ENCODE results near the gene RAVER1. TPM values are rescaled to one million over a fixed set of nuclear protein-coding genes. Genes with fewer than 3 reads are reported as not detected.
"Not testable (repeated sequence)": the region's sequence is repeated elsewhere in the genome, so short reads cannot be mapped to it uniquely, and the experiment has no call there.

Gene RAVER1
- total RNA-seq, 1 experiment from 2014 or later, result 36.1 TPM

DNA sequence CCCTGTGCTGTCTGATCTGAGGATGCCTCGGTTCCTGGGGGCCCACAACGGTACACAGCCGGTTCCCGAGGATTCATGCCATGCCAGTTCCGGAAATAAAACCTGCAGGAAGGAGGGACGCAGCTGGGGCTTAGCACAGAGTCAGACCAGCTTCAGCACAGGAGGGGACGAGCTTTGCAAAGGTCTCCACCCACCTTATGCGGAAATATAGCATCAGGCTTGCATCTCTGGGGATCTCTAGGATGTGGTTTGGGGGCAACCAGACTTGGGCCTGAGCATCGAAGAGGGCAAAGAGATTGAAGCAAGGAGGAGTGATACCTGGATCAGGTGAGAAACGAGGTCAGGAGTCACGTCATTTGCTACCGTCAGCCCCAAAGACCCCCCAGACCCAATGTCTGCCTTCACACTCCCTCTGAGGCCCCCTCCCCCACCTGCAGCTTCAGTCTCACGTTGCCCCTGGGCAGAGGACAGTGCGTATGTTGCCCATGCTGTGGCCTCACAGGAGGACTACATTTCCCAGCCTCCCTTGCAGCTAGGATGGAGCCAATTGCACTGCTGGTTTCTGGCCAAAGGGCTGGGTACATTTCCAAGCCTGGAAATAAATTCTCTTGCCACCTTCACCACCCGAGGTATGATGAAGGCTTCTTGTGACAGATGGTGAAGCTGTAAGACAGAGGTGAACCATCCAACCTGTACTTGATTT lies 34.9 kb upstream of the RAVER1 start:
- BruUV-seq (replicated peaks), result no TSS peak
- DNase-seq (ENCODE audit: unreplicated experiment), result no peak

DNA sequence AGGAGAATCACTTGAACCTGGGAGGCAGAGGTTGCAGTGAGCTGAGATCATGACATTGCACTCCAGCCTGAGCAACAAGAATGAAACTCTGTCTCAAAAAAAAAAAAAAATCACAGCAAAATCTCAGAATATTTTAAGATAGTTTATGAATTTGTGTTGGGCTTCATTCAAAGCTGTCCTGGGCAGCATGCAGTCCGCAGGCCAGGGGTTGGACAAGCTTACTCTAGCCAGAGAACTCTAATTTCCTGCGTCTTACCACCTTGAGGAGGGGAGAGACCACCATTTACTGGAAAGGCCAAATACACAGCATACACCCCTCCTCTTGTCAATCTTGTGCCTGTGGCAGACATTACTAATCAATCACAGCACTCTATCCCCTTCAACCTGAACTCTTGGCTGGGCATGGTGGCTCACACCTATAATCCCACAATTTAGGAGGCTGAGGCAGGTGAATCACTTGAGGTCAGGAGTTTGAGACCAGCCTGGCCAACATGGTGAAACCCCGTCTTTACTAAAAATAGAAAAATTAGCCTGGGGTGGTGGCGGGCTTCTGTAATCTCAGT lies 33.7 kb upstream of the RAVER1 start:
- H3K4me1 Mint-ChIP-seq (ENCODE audit: insufficient read depth, unreplicated experiment); H3K4me3 Mint-ChIP-seq (ENCODE audit: unreplicated experiment); H3K9me3 Mint-ChIP-seq (ENCODE audit: unreplicated experiment); H3K27me3 Mint-ChIP-seq (ENCODE audit: insufficient read depth, unreplicated experiment); DNase-seq (ENCODE audit: unreplicated experiment); BruUV-seq (replicated peaks); H3K27ac Mint-ChIP-seq (ENCODE audit: low read depth, unreplicated experiment); intact Hi-C loops (cut with micrococcal nuclease): not testable (repeated sequence)
- peaks cover 60% of the 10 kb centered on the region for H3K36me3 Mint-ChIP-seq (ENCODE audit: insufficient read depth, unreplicated experiment)
- ChIA-PET POLR2A (interaction anchor here (1.0 to 1.6 kb wide), 3 partner anchors 12 to 33 kb away, joined by 4 read pairs; partner anchors contain the start of gene RAVER1), CTCF (interaction anchor here (0.5 to 1.2 kb wide), 5 partner anchors 22 to 247 kb away, joined by 3 to 5 read pairs (median 4); no protein-coding TSS in a partner anchor)

More for the DNA sequence above, 34.9 kb upstream of the RAVER1 start:
- H3K27me3 Mint-ChIP-seq (ENCODE audit: insufficient read depth, unreplicated experiment), result no peaks in the 10 kb centered on the region
- H3K4me1 Mint-ChIP-seq (ENCODE audit: insufficient read depth, unreplicated experiment), result no peaks in the 10 kb centered on the region
- H3K9me3 Mint-ChIP-seq (ENCODE audit: unreplicated experiment), result no peaks in the 10 kb centered on the region
- intact Hi-C loops (cut with micrococcal nuclease), result no loop called here
- ChIA-PET CTCF (interaction anchor here (1.1 to 1.2 kb wide), 2 partner anchors 22 to 108 kb away, joined by 3 to 4 read pairs; no protein-coding TSS in a partner anchor), POLR2A (interaction anchor here (0.6 to 1.2 kb wide), 4 partner anchors 12 to 295 kb away, joined by 3 to 4 read pairs (median 4); partner anchors contain the start of genes RAVER1 and TYK2)
- H3K4me3 Mint-ChIP-seq (ENCODE audit: unreplicated experiment), result no peak overlapping the region
- TF ChIP-seq, protein P1, sequence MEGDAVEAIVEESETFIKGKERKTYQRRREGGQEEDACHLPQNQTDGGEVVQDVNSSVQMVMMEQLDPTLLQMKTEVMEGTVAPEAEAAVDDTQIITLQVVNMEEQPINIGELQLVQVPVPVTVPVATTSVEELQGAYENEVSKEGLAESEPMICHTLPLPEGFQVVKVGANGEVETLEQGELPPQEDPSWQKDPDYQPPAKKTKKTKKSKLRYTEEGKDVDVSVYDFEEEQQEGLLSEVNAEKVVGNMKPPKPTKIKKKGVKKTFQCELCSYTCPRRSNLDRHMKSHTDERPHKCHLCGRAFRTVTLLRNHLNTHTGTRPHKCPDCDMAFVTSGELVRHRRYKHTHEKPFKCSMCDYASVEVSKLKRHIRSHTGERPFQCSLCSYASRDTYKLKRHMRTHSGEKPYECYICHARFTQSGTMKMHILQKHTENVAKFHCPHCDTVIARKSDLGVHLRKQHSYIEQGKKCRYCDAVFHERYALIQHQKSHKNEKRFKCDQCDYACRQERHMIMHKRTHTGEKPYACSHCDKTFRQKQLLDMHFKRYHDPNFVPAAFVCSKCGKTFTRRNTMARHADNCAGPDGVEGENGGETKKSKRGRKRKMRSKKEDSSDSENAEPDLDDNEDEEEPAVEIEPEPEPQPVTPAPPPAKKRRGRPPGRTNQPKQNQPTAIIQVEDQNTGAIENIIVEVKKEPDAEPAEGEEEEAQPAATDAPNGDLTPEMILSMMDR (IDR thresholded peaks at IDR 0.05; ENCODE audit: unreplicated experiment), result no peak
- H3K27ac Mint-ChIP-seq (ENCODE audit: low read depth, unreplicated experiment), result no peak overlapping the region
- H3K36me3 Mint-ChIP-seq (ENCODE audit: insufficient read depth, unreplicated experiment), result peaks cover 67% of the 10 kb centered on the region

DNA sequence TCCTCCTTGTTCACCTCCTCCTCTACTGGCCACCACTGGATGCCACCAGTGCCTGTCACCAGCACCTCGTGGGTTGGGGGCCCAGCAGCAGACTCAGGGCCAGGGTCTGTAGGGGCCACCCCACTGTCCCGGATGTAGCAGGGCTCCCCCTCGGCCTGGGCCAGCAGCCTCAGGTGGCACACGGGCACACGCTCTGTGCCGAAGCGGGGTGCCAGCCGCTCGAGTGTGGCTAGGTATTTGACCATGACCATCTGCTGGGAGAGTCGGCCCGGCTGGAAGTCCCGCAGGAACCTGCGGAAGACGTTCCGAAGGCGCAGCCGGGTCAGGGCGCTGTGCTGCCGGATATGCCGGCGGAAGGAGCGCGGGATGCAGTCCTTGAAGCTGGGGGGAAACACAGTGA lies 32.2 kb upstream of the RAVER1 start:
- H3K27me3 Mint-ChIP-seq (ENCODE audit: insufficient read depth, unreplicated experiment), result no peaks in the 10 kb centered on the region
- no peak overlapping the region for H3K4me3 Mint-ChIP-seq (ENCODE audit: unreplicated experiment)
- no peaks in the 10 kb centered on the region for H3K9me3 Mint-ChIP-seq (ENCODE audit: unreplicated experiment)
- BruUV-seq (replicated peaks), result TSS peak; percentile 25
- TF ChIP-seq, protein P1 (IDR thresholded peaks at IDR 0.05; ENCODE audit: unreplicated experiment), result no peak
- no peak for DNase-seq (ENCODE audit: unreplicated experiment)
- no peaks in the 10 kb centered on the region for H3K4me1 Mint-ChIP-seq (ENCODE audit: insufficient read depth, unreplicated experiment)
- ChIA-PET POLR2A (interaction anchor here (0.6 kb wide), 1 partner anchor 171 kb away, joined by 3 read pairs; the partner anchor contains the start of gene DNMT1), CTCF (no interaction called here)
- no peak overlapping the region for H3K27ac Mint-ChIP-seq (ENCODE audit: low read depth, unreplicated experiment)
- intact Hi-C loops (cut with micrococcal nuclease), result no loop called here
- peaks cover 63% of the 10 kb centered on the region for H3K36me3 Mint-ChIP-seq (ENCODE audit: insufficient read depth, unreplicated experiment)

DNA sequence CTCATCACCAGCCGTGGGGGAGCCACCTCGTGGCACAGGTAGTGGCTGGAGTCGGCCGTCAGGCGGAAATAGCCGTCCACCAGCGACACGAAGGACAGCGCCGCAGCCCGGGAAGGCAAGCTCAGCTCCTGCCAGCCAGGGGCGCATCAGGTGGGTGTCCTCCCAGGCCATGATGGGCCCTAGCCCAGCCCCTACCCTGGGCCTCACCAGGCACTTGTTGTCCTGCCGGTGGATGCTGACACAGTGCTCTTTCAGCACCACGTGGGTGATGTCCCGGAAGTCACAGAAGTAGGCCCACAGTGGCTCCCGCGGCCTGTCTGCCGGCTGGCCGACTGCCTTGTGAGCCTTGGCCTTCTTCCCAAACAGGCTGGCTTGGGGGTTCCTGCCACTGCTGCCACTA lies 31.3 kb upstream of the RAVER1 start:
- CTCF ChIA-PET, result no interaction called here
- TF ChIP-seq, protein P1 (IDR thresholded peaks at IDR 0.05; ENCODE audit: unreplicated experiment), result no peak

More for the DNA sequence above, 31.3 kb upstream of the RAVER1 start:
- intact Hi-C loops (cut with micrococcal nuclease), result no loop called here
- no TSS peak for BruUV-seq (replicated peaks)
- Mint-ChIP-seq H3K4me3 (ENCODE audit: unreplicated experiment) (no peak overlapping the region), H3K4me1 (ENCODE audit: insufficient read depth, unreplicated experiment) (no peaks in the 10 kb centered on the region), H3K27me3 (ENCODE audit: insufficient read depth, unreplicated experiment) (no peaks in the 10 kb centered on the region), H3K9me3 (ENCODE audit: unreplicated experiment) (no peaks in the 10 kb centered on the region), H3K36me3 (ENCODE audit: insufficient read depth, unreplicated experiment) (peaks cover 62% of the 10 kb centered on the region), H3K27ac (ENCODE audit: low read depth, unreplicated experiment) (no peak overlapping the region)
- no peak for DNase-seq (ENCODE audit: unreplicated experiment)
- POLR2A ChIA-PET, result no interaction called here

Measured in MCF 10A (cell line).